ENCODE measurements around the gene PHEX.

Gene PHEX

GRCh38 chrX:22110729-22111494 is 78.8 kb downstream of the PHEX start:
- DNase-seq = no peak

GRCh38 chrX:22116605-22117546 is 84.8 kb downstream of the PHEX start:
- DNase-seq = no peak

- DNase-seq = no peak
Observed at GRCh38 chrX:22117633-22118032, 85.5 kb downstream of the PHEX start.

- DNase-seq = no peak
Observed at GRCh38 chrX:22118161-22118830, 86.2 kb downstream of the PHEX start.

GRCh38 chrX:22121161-22121560 is 89.0 kb downstream of the PHEX start:
- no peak for DNase-seq

- no peak for DNase-seq
Observed at GRCh38 chrX:22122510-22122909, 90.4 kb downstream of the PHEX start.

GRCh38 chrX:22124098-22124497 is 92.0 kb downstream of the PHEX start:
- no peak for DNase-seq

GRCh38 chrX:22125481-22125880 is 93.4 kb downstream of the PHEX start:
- DNase-seq = no peak

- no peak for DNase-seq
Observed at GRCh38 chrX:22126327-22126726, 94.2 kb downstream of the PHEX start.

GRCh38 chrX:22128961-22129360 is 96.8 kb downstream of the PHEX start:
- DNase-seq = no peak

- DNase-seq = no peak
Observed at GRCh38 chrX:22134681-22135080, 102.6 kb downstream of the PHEX start.

GRCh38 chrX:22135171-22135711 is 103.1 kb downstream of the PHEX start:
- no peak for DNase-seq

- DNase-seq = no peak
Observed at GRCh38 chrX:22135994-22136684, 104.0 kb downstream of the PHEX start.

GRCh38 chrX:22136711-22137110 is 104.6 kb downstream of the PHEX start:
- DNase-seq = no peak

GRCh38 chrX:22139822-22140221 is 107.7 kb downstream of the PHEX start:
- DNase-seq = peak; percentile 52

GRCh38 chrX:22141047-22141730 is 109.1 kb downstream of the PHEX start:
- no peak for DNase-seq

- DNase-seq = no peak
Observed at GRCh38 chrX:22147214-22147613, 115.1 kb downstream of the PHEX start.

- DNase-seq = no peak
Observed at GRCh38 chrX:22147942-22148341, 115.8 kb downstream of the PHEX start.

- no peak for DNase-seq
Observed at GRCh38 chrX:22148565-22148964, 116.4 kb downstream of the PHEX start.

GRCh38 chrX:22150371-22150770 is 118.2 kb downstream of the PHEX start:
- no peak for DNase-seq

- DNase-seq = no peak
Observed at GRCh38 chrX:22155126-22155525, 123.0 kb downstream of the PHEX start.

GRCh38 chrX:22159071-22159470 is 126.9 kb downstream of the PHEX start:
- DNase-seq = no peak
